ENCODE measurements around the gene ARHGAP24.

DNA sequence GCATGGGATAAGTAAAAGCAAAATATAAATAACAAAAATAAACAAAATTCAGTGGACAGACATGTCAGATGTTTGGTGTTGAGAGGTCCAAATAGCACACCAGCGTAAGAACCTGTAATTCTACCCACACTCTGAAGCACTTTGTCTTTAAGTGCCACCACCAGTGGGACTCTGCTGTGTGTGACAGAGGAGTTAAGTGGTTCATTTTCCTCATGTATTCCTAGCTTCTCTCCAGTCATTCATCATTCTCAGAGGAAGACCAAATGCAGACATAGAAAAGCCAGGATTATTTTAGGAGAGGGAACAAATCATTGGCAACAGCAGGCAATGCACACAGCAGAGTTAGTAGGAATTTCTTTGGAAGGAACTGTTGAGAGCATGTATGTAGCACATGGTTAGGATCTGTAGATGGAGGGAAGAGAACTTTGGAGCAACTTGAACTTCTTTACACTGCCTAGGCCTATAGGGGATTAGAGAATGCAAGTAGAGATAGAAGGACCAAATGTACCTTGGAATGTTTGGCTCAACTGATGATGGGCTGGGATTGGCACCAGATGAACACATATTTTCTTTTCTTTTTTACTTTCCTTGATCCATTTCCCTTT lies 43.0 kb upstream of the ARHGAP24 start:
- TF ChIP-seq, protein P1, sequence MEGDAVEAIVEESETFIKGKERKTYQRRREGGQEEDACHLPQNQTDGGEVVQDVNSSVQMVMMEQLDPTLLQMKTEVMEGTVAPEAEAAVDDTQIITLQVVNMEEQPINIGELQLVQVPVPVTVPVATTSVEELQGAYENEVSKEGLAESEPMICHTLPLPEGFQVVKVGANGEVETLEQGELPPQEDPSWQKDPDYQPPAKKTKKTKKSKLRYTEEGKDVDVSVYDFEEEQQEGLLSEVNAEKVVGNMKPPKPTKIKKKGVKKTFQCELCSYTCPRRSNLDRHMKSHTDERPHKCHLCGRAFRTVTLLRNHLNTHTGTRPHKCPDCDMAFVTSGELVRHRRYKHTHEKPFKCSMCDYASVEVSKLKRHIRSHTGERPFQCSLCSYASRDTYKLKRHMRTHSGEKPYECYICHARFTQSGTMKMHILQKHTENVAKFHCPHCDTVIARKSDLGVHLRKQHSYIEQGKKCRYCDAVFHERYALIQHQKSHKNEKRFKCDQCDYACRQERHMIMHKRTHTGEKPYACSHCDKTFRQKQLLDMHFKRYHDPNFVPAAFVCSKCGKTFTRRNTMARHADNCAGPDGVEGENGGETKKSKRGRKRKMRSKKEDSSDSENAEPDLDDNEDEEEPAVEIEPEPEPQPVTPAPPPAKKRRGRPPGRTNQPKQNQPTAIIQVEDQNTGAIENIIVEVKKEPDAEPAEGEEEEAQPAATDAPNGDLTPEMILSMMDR (conservative IDR thresholded peaks at IDR 0.05): no peak
- no peak for TF ChIP-seq ZFX (IDR thresholded peaks at IDR 0.05)
